ENCODE data around the gene PPP2R2D. TPM values are rescaled to one million over a fixed set of nuclear protein-coding genes. Genes with fewer than 3 reads are reported as not detected.

The PPP2R2D gene
- total and polyA plus RNA-seq, 4 donors, result 15.6 to 51.4 (median 22.0) TPM

GRCh38 chr10:131905603-131906268, 4.9 kb downstream of the PPP2R2D start:
- peaks cover 0 to 12% (median 7%) of the 10 kb centered on the region in 4 donors for H3K36me3 ChIP-seq (ENCODE audit: control insufficient read depth in 4 of 4, insufficient read depth in 4 of 4, low read length in 4 of 4)
- no peaks in the 10 kb centered on the region for H3K9me3 ChIP-seq (ENCODE audit: control insufficient read depth in 4 of 4, insufficient read depth in 3 of 4, low read length in 3 of 4)
- no peak overlapping the region for H3K4me3 ChIP-seq
- no peak for ATAC-seq (ENCODE audit: insufficient read depth, low FRiP score)
- no peak overlapping the region for H3K9ac ChIP-seq (ENCODE audit: insufficient read depth in 1 of 2, low read length in 2 of 2)
- no peaks in the 10 kb centered on the region for H3K27me3 ChIP-seq (ENCODE audit: control insufficient read depth in 3 of 3, insufficient read depth in 3 of 3, low read length in 2 of 3)
- no peak overlapping the region for H3K27ac ChIP-seq (ENCODE audit: low read depth in 1 of 2, low read length in 1 of 2)
- 87 to 90% methylated on average over 17 of the region's 17 CpGs for WGBS, 2 donors
- TF ChIP-seq CTCF (IDR thresholded peaks at IDR 0.05; ENCODE audit: control extremely low read depth, extremely low read depth), result no peak
- H3K4me1 ChIP-seq (ENCODE audit: control insufficient read depth in 5 of 5, insufficient read depth in 5 of 5, low read length in 5 of 5), result peaks cover 3 to 32% (median 15%) of the 10 kb centered on the region in 5 donors
- no peak for DNase-seq

- H3K4me1 ChIP-seq (ENCODE audit: control insufficient read depth in 5 of 5, insufficient read depth in 5 of 5, low read length in 5 of 5), result peaks cover 3 to 34% (median 15%) of the 10 kb centered on the region in 5 donors
- H3K36me3 ChIP-seq (ENCODE audit: control insufficient read depth in 4 of 4, insufficient read depth in 4 of 4, low read length in 4 of 4), result peaks cover 0 to 12% (median 7%) of the 10 kb centered on the region in 4 donors
- H3K9ac ChIP-seq (ENCODE audit: insufficient read depth in 1 of 2, low read length in 2 of 2), result no peak overlapping the region
- no peaks in the 10 kb centered on the region for H3K9me3 ChIP-seq (ENCODE audit: control insufficient read depth in 4 of 4, insufficient read depth in 3 of 4, low read length in 3 of 4)
- no peak for DNase-seq
- WGBS, 2 donors, result 69 to 85% methylated on average over 1 of the region's 1 CpG
- H3K4me3 ChIP-seq, result no peak overlapping the region
- no peaks in the 10 kb centered on the region for H3K27me3 ChIP-seq (ENCODE audit: control insufficient read depth in 3 of 3, insufficient read depth in 3 of 3, low read length in 2 of 3)
- no peak for TF ChIP-seq CTCF (IDR thresholded peaks at IDR 0.05; ENCODE audit: control extremely low read depth, extremely low read depth)
- no peak overlapping the region for H3K27ac ChIP-seq (ENCODE audit: low read depth in 1 of 2, low read length in 1 of 2)
- no peak for ATAC-seq (ENCODE audit: insufficient read depth, low FRiP score)
Measured at GRCh38 chr10:131906269-131906639, 5.4 kb downstream of the PPP2R2D start.

GRCh38 chr10:131907679-131908078, 6.9 kb downstream of the PPP2R2D start:
- Histone ChIP-seq H3K9me3 (ENCODE audit: control insufficient read depth in 4 of 4, insufficient read depth in 3 of 4, low read length in 3 of 4) (no peaks in the 10 kb centered on the region), H3K4me3 (no peak overlapping the region), H3K27ac (ENCODE audit: low read depth in 1 of 2, low read length in 1 of 2) (no peak overlapping the region), H3K9ac (ENCODE audit: insufficient read depth in 1 of 2, low read length in 2 of 2) (no peak overlapping the region), H3K36me3 (ENCODE audit: control insufficient read depth in 4 of 4, insufficient read depth in 4 of 4, low read length in 4 of 4) (peaks cover 3 to 13% (median 10%) of the 10 kb centered on the region in 4 donors), H3K4me1 (ENCODE audit: control insufficient read depth in 5 of 5, insufficient read depth in 5 of 5, low read length in 5 of 5) (peaks cover 3 to 30% (median 6%) of the 10 kb centered on the region in 5 donors), H3K27me3 (ENCODE audit: control insufficient read depth in 3 of 3, insufficient read depth in 3 of 3, low read length in 2 of 3) (no peaks in the 10 kb centered on the region)
- DNase-seq (no peak), ATAC-seq (ENCODE audit: insufficient read depth, low FRiP score) (no peak)
- WGBS, 2 donors, result 81 to 91% methylated on average over 8 of the region's 8 CpGs
- TF ChIP-seq CTCF (IDR thresholded peaks at IDR 0.05; ENCODE audit: control extremely low read depth, extremely low read depth), result no peak

Measured in lung (tissue), 12 donors.